SKM-1 (cell line): ENCODE data around the gene LHX4.
"Not testable (repeated sequence)": the region's sequence is repeated elsewhere in the genome, so short reads cannot be mapped to it uniquely, and the experiment has no call there.

ENCODE experiments used
- DNase-seq: peaks from one replicate; lab custom pipeline; 2025; ENCODE audit not compliant: unreplicated experiment; lab: John Stamatoyannopoulos, UW

LHX4 gene

DNA sequence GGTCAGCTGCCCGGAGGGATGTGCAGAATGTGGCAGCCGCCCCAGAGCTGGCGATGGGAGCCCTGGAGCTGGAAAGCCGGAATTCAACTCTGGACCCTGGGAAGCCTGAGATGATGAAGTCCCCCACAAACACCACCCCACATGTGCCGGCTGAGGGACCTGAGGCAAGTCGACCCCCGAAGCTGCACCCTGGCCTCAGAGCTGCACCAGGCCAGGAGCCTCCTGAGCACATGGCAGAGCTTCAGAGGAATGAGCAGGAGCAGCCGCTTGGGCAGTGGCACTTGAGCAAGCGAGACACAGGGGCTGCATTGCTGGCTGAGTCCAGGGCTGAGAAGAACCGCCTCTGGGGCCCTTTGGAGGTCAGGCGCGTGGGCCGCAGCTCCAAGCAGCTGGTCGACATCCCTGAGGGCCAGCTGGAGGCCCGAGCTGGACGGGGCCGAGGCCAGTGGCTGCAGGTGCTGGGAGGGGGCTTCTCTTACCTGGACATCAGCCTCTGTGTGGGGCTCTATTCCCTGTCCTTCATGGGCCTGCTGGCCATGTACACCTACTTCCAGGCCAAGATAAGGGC is 33.5 kb upstream of the LHX4 start:
- no peak for DNase-seq

DNA sequence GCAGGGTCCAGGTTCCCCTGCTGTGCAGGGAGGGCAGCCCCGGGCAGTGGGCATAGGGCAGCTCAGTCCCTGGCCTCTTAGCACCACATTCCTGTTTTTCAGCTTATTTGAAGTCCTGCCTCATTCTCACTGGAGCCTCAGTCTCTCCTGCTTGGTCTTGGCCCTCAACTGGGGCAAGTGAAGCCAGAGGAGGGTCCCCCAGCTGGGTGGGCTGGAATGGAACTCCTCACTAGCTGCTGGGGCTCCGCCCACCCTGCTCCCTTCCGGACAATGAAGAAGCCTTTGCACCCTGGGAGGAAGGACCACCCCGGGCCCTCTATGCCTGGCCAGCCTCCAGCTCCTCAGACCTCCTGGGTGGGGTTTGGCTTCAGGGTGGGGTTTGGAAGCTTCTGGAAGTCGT is 32.8 kb upstream of the LHX4 start:
- DNase-seq = no peak

DNA sequence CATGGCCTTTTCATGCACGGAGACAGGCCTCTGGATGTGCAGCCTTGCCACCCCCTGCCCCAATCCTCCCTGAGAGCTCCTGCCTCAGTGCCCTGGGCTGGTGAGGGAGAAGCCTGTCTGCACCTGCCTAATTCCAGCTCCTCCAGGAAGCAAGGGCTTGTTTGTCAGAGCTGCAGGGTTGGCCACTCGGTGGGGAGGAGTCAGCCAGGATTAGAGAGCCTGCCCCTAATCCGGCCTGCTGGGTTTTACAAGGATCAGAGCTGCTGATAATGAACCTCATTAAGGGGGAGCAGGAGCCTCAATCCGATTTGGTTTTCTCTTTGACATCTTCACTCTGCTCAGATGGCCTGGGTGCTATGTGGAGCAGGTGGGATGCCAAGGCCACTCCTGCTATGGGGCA is 31.9 kb upstream of the LHX4 start:
- DNase-seq = no peak

DNA sequence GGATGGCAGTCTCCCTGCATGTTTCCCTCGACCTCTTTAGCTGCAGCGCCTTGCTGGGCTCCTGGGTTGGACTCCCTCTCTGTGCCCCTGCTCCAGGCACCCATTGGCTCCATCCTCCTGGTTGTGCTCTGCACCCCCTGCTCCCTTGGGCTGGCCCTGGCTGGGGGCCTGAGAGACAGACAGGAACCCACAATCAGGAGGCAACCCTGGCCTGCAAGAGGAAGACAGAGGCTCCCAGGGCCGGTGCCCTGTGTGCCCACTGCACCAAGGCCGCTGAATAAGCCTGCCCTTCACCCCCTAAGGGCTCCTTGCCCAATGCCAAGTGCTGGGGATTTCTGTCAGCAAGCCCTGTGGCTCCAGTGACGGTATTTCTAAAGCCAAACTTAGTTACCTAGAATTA is 31.5 kb upstream of the LHX4 start:
- no peak for DNase-seq

DNA sequence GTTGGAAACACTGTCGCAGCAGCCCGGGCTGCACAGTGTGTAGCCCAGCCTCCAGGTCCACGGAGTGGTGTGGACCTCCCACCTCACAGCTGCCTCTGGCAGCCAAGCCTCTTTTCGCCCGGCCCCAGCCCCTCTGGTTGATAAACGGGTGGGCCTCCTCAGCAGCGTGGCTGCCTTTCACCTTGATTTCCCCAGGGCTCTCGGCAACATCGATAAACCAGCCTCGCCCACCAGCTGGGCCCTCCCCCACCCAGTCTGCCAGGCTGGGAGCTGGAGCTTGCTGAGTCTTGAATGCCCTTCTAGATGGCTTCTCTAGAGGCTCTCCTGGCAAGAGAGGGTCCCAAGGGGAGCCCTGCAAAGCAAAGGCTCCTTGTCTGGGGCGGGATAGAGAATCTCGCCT is 31.0 kb upstream of the LHX4 start:
- DNase-seq = no peak

DNA sequence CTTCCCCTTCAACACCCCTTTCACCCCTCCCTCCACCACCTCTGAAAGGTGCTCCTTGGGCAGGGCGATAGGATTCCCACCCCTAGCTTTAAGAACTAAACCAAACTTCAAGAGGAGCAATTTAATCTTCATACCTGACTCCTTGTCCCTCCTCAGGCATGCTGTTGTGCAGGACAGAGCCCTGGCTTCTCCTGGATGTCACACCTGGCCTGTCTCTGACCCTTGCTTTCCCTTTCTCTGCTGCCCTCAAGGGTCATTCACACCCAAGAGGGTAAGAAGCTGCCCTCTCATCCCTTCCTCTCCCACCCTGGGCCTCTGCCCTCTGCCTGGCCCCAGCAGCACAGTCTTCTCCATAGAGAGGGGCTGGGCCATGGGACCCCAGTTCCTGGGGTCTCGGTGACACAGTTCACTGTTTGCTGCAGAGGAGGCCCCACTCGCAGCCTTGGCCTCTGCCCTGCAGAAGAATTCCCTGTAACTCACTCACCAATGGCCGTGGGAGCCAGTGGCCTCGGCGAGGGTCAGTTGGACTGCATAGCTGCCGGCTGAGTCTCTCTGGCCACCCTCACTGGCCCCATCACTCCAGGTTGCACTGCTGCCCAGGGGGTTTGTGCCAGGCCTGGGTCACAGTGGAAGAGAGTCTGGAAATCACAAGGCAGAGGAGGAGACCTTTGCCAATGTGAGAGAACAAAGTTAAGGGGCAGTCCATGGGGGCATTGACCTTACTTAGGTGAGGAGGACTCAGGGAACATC is 28.4 kb upstream of the LHX4 start:
- DNase-seq = no peak

DNA sequence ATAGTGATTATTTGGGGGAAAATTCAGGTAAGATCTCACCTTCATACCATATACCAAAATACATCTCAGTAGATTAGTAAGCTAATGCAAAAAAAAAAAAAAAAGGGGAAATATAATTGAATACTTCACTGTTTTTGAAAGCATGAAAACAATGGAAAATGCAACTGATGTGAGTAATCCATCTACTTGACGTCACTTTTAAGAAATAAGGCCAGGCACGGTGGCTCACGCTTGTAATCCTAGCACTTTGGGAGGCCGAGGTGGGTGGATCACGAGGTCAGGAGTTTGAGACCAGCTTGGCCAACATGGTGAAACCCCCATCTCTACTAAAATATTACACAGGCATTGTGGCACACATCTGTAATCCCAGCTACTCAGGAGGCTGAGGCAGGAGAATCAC is 27.5 kb upstream of the LHX4 start:
- not testable (repeated sequence) for DNase-seq

DNA sequence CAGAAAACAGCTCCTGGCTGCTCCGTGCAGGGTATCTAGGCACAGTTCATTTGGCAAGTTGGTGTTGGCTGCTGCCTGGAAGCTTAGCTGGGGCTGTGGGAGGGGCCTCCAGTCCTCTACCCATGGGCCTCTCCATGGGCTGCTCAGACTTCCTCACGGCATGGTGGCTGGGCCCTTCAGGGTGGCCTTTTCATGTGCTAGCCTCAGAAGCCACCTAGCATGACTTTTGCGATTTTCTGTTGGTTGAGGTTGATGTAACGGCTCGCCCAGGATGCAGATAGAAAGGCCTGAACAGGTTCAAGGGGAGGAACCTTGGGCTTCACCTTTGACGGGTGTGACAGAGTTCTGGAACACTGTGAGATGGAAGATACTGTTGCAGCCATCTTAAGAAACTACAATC is 25.8 kb upstream of the LHX4 start:
- no peak for DNase-seq

DNA sequence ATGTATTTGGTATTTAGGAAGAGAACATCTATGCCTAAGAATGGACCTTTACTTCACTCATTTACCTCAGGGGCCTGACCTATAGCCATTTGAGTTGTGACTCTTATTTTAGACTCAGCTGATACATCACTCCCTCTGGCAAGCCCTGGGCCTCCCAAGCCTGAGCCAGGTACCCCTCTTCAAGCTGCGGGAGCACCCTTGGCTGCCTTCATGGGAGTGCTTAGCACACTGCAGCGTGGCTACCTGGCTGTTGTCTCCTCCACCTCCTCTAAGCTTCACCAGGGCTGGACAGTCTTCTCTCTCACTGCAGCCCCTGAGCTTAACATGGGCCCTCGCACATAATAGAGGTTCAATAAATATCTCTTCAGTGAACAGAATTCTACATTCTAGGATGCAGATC is 23.5 kb upstream of the LHX4 start:
- no peak for DNase-seq

DNA sequence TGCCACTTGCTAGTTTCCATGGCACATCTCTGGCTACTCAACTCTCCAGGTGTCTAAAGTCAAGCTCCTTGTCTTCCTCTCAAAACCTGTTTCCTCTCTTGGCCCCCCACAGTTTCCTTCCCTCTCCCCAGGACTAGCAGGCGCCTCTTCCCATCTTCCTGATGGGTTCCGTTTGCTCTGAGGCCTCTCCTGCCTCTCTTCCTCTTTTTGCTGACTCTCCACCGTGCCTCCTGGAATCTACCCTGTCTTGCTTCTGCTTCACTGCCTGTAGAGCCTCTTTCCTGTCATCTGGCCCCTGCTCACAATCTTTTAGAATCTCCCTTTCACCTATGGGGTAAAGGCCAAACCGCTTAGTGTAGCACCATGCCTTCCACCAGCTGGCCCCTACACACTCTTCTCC is 21.8 kb upstream of the LHX4 start:
- DNase-seq = peak; percentile 77

DNA sequence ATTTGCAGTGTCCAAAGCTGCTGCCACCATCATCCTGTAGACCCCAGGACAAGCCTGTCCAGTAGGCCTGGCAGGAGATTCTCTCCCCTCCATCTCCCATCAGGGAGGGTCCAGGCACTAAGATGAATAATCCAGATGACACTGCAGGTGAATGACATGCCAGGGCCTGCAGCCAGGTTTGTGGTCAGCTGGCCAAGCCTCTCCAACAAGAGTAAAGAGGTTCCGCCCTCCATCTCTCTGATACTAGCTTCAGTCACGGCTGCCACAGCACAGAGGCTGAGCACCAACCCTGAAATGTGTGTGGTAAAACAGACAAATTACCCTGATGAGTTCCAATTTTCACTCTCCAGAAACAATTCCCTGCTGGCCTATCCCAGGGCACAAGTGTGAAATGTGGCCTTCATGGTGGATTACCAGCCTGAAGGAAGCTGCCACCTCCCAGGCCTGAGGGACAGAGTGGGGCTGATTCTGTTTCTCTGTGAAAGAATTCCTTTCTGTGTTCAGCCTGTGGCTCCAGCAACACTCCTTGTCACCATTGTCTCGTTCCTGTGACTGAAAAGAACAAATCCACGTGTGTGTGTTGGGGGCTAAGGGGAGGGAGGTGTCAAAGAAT is 19.9 kb upstream of the LHX4 start:
- DNase-seq = no peak

DNA sequence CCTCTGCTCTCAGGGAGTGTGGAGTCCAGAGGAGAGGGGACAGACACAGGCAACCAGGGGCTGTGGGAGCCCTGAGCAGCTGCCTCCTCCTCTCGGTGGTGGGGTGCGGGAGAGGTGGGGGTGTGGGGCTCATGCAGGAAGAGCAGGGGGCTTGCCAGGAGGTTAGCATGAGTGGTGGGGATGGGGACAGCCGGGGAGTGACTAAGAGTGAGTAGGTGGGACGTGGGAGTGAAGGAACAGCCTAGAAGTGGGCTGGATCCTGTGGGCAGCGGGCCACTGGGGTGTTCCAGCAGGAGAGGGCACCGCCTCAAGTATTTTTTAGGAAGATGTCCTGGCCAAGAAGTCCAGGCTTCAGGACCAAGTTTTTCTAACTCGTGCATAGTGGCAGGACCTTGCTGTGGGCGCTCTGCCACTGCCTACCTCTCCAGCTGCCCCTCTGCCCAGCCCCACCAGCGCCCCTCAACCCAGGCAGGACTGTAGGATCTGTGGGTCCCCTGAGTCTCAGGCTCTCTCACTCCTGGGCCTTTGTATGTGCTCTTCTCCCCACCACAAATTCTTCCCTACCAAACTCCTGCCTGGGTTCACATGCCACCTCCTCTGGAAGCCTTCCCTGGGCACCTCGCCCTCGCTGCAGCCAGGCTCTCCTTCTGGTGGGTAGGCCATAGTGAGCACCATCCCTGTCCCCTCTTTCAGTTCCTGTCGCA is 18.8 kb upstream of the LHX4 start:
- no peak for DNase-seq

DNA sequence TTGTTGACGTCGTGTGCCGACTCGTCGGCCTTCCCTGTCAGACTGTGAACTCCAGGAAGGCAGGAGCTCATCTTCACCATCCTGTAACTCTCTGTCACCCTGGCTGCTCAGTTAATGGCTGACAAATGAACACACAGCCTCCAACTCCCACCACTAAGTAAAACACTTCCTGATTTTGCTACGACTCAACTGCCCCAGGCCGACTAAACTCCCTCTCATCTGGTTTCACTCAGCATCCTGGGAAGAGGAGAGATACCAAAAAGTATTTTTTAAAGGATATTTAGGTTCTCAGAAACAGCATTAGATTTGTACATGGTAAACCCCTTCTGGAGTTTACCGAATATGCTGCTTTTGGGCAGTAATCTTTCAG is 18.2 kb upstream of the LHX4 start:
- DNase-seq = no peak

DNA sequence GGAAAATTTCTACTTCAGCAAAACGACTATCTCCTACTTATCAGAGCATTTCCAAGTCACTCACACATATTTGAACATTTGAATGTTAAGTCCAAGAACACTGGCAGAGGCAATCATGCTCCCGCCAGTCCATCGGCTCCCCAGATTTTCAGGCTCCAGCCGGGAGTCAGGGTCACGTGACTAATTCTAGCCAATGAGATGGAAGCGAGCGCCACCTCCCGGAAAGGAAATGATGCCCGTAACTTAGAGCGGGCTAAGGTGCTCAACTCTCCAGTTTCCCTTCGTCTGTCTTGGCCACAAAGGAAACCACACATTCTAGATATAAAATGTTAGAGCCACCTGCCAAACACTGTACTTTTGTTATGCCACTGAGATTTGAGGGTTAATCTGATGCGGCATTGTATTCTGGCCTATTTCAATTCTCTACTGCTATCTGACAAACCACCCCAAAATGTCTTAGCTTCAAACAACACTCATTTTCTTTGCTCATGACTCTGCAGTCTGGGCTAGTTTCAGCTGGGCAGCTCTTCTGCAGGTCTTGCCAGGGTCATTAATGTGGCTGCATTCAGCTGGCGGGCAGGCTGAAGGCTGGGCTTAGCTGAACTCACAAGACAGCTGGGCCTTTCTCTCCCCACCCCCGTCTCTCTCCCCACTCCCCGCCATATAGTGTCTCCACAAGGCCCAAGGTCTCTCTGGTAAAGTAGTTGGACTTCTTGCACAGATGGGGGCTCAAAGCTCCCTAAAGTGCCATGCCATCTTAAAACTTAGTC is 16.5 kb upstream of the LHX4 start:
- DNase-seq = no peak

DNA sequence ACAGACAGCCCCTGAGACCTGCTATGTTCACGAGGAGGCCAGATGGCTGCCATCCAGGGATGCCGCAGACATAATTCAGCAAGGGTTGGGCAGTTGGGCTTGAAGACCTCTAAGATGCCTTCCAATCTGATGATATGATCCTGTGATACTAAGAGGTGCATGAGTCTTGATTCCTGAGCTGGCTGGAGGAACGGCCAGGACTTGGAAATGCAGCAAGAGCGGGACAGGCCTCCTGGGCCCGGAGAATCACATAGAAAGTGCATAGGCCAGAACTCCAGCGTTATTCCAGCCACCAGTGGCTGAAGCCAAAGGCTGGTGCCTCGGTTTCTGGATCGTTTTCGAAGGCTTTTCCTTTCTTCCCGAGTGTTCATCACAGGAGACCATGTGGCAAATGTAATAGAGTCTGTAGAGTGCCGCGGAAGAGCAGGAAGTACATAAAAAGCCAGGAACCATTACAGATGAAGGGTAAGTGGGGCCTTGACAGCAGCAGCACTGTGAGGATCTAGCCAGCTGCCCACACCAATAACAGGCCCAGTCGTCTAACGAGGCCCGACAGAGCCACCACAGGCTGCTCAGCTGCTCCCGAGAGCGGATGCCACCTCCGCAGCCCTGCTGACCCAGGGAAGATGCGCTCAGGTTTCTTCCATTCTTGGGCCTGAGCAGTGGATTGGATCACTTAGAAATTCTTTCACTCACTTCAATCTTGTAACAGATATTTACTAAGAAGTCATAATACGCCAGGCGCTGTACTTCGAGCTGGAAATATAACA is 14.0 kb upstream of the LHX4 start:
- DNase-seq = no peak

DNA sequence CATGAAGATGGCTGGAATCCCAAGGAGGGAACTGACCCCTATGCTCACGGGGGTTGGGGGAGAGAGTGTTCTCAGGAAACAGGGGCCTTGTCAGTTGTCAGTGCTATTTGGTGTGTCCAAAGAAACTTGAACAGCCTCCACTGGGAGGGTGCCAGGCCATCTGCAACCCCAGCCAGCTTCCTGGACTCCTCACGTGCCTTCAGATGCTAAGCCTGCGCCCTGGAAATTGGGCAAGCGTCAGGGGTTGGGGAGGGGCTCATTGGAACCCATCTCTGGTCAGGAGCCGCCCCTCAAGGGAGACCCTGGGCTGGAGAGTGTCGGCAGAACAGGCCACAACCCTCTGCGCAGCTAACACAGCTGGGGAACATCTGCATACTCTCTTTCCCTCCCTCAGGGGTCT is 13.1 kb upstream of the LHX4 start:
- DNase-seq = no peak

DNA sequence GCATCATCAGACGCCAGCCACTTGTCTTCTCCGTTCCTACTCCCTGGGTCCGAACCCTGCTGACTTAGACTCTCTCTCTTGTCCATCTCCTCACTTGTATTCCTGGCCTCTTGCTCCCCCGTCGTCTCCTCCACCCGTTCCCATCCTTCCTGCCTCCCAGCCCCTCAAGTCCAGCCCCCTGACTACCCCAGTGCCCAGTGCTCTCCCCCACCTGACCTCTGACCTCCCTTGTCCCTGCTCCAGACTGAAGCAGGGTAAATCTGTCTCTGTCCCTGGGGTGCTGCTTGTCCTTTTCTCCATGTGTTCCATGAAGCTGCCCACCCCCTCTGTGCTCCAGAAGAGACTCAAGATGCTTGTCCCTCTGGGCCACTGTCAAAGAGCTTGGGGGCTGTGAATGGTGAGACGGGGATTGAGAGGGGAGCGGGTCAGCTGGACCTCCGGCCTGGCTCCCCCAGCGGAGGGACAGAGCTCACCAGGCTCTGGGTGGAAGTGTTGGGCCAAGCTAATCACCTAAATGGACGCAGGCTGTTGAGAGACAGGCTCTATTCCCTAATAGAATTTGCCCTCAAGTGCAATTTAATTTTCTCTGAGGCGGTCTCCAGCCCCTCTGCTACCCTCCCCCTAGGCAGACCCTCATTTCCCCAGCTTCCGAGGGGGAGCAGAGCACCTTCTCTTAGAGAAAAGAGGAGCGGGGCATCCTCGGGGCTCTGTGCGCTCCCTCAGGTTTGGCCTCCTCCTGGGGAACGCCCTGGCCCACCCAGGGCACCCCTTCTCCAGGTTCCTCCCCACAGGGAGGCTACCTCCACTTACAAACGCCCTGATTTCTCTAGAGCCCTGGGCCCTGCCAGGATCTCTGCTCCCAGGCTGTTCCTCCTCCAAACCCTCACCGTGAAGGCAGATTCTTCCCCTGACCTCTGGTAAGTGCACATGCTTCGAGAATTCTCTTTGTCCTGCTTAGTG is 11.0 kb upstream of the LHX4 start:
- DNase-seq = no peak

DNA sequence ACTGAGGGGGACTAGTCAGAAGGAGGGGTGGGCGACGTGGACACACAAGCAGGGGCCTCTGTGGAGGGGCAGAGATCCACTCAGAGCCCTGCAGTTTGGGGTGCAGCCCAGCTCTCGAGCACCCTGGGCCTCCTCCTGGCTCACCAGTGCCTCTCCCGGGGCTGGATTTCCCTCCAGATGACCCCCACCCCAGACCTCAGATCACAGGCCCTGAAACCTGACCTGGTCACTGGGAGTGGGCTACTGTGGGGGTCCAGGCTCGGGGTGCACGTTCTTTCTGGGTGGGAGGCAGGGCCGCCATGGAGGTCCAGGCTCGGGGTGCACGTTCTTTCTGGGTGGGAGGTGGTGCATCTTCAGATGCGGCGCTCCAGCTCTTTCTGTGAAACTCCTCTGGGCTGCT is 10.3 kb upstream of the LHX4 start:
- DNase-seq = no peak

DNA sequence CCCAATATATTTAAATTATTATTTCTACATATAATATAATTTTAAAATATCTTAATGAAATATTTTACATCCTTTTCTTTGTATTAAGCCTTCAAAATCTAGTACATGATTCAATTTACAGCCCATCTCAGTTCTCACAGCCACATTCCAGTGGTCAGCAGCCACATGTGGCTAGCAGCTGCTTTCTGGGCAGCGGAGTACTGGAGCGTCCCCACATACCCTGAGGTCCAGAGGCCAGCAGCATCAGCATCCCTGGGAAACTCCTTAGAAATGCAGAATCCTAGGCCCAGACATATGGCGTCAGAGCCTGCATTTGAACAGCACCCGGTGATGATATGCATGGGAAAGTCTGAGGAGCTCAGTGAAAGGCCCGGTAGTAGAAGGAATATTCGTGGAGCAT is 8.6 kb upstream of the LHX4 start:
- DNase-seq = no peak

DNA sequence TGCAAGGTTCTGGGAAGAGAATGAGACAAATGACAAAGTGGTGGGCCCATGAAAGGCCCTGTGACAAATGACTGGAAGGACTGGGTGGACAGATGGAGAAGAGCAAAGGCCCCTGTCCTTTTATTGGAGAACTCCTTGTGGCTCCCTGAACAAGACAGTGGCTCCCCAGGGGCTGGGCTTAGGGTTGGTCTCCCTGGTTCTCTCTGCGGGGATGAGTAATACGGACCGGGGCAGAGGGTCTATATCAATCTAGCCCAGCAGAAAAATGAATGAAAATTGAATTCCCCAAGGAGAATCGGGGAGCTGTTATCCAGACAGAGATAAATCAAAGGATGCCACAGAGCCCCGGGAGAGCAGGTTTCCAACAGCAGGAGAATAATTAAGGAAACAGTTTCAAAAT is 5.2 kb upstream of the LHX4 start:
- DNase-seq = no peak
